K562 (cell line): ENCODE data around the gene TRIM23. TPM values are rescaled to one million over a fixed set of nuclear protein-coding genes. Genes with fewer than 3 reads are reported as not detected.
A peak's percentile ranks its signal among the peaks of the same experiment; 100 is the strongest.

ENCODE experiments used
- ATF7 ChIP-seq: fragments of 450-650 bp; IDR thresholded peaks from 2 replicates; pipeline ENCODE4 v1.7.1; 2014; ENCODE audit warnings: mild to moderate bottlenecking, moderate library complexity
- FOXP4 ChIP-seq: sonication (generic); formaldehyde crosslinking; IDR thresholded peaks from 2 replicates; pipeline ENCODE4 v1.8.0; 2022; ENCODE audit warnings: mild to moderate bottlenecking, missing genetic modification reagents, borderline replicate concordance
- GABPB1 ChIP-seq: sonication (generic); formaldehyde crosslinking; IDR thresholded peaks from 2 replicates; pipeline ENCODE4 v1.8.0; 2022; ENCODE audit warnings: mild to moderate bottlenecking, missing genetic modification reagents
- HNRNPLL ChIP-seq: fragments of 200-400 bp; formaldehyde crosslinking; IDR thresholded peaks from 2 replicates; pipeline ENCODE4 v1.6.1; 2017; ENCODE audit warnings: low read length, low read depth, mild to moderate bottlenecking; ENCODE audit not compliant: poor library complexity, severe bottlenecking
- SAFB ChIP-seq: fragments of 200-400 bp; formaldehyde crosslinking; IDR thresholded peaks from 2 replicates; pipeline ENCODE4 v1.6.1; 2017; ENCODE audit warnings: low read depth, low read length, borderline replicate concordance
- SMARCE1 ChIP-seq: fragments of 450-650 bp; IDR thresholded peaks from 2 replicates; pipeline ENCODE4 v1.7.1; 2016; ENCODE audit warnings: mild to moderate bottlenecking
- SRF ChIP-seq, 2 experiments: fragments of 250-450, 450-650 bp in 1 of 2; sonication (Bioruptor Pico) in 1 of 2; sonication (generic) in 1 of 2; formaldehyde crosslinking; IDR thresholded peaks; 2 replicates each; pipeline versions ENCODE4 v1.5.0 to v1.5.1; 2020 to 2022; ENCODE audit warnings: mild to moderate bottlenecking in 1 of 2, missing genetic modification reagents in 1 of 2
- TAF7 ChIP-seq: fragments of 450-650 bp; IDR thresholded peaks from 2 replicates; pipeline ENCODE4 v1.6.1; 2016; ENCODE audit warnings: missing genetic modification characterization, missing compliant biosample characterization
- TFAP4 ChIP-seq: sonication (generic); formaldehyde crosslinking; IDR thresholded peaks from 2 replicates; pipeline ENCODE4 v1.8.0; 2022; ENCODE audit warnings: missing genetic modification reagents, mild to moderate bottlenecking, moderate library complexity, borderline replicate concordance
- TGIF2 ChIP-seq: sonication (generic); formaldehyde crosslinking; IDR thresholded peaks from 2 replicates; pipeline ENCODE4 v1.8.1; 2022; ENCODE audit warnings: mild to moderate bottlenecking, missing genetic modification reagents, moderate library complexity
- ZNF263 ChIP-seq: sonication (generic); formaldehyde crosslinking; IDR thresholded peaks from 2 replicates; pipeline ENCODE4 v1.8.0; 2022; ENCODE audit warnings: mild to moderate bottlenecking, missing genetic modification reagents, borderline replicate concordance
- ZNF318 ChIP-seq, 2 experiments: fragments of 450-650 bp; IDR thresholded peaks; 2 replicates each; pipeline ENCODE4 v1.6.1; 2016; ENCODE audit warnings: mild to moderate bottlenecking in 2 of 2, borderline replicate concordance in 1 of 2, low read depth in 1 of 2, moderate library complexity in 1 of 2
- polyA plus RNA-seq, 8 experiments: library from polyadenylated mRNA; depleted of rRNA in 4 of 8; stranded (reverse) in 5 of 8; unstranded in 3 of 8; fragments of >200 nt; fragmentation: Nextera tagmentation in 2 of 8; fragmentation: Illumina TruSeq in 1 of 8; extraction: Ambion mirVana in 2 of 8; extraction: Trizol in 1 of 8; gene quantifications; 2 replicates each; pipeline versions ENCODE4 v1.2.1 to v1.2.3, GENCODE V29; 2011 to 2014; ENCODE audit warnings: inconsistent platforms in 1 of 8, missing spikeins in 1 of 8
- total RNA-seq, 7 experiments: library from RNA; depleted of rRNA in 6 of 7; stranded (reverse); fragments of >200 nt in 6 of 7; fragmentation: Illumina TruSeq in 2 of 7; extraction: Trizol in 2 of 7; gene quantifications; 2 replicates each; pipeline versions ENCODE4 v1.2.1 to v1.2.3, GENCODE V29; 2011 to 2021; ENCODE audit warnings: low replicate concordance in 1 of 7

The TRIM23 gene
- total and polyA plus RNA-seq, 9 of the 15 experiments (the other 6 are each of a cell fraction or from before 2014, with no cell fraction given), result 2.4 to 8.5 (median 4.9) TPM

GRCh38 chr5:65562731-65563701 is 61.1 kb downstream of the TRIM23 start, which contains the start of the genes CENPK and PPWD1 (continued):
- TF ChIP-seq ZNF318 (IDR thresholded peaks at IDR 0.05; ENCODE audit: borderline replicate concordance in 1 of 2, low read depth in 1 of 2) (peak in 1 of 2 experiments; percentile 36; a peak in 1 of 4 replicates), SAFB (no peak), FOXP4 (CRISPR knock-in tag) (peak; percentile 84; the same call in 1 of the 2 replicates), SMARCE1 (no peak), GABPB1 (CRISPR knock-in tag) (peak; percentile 77; the same call in 1 of the 2 replicates), ATF7 (peak; percentile 70; the same call in 1 of the 2 replicates), ZNF263 (CRISPR knock-in tag) (peak; percentile 27; the same call in 1 of the 2 replicates), HNRNPLL (peak; percentile 99), TAF7 (tag) (peak; percentile 94), TGIF2 (no peak), TFAP4 (CRISPR knock-in tag) (peak; percentile 69; the same call in 1 of the 2 replicates), SRF (CRISPR knock-in tag; IDR thresholded peaks at IDR 0.05) (no peak)
